HepG2 (cell line): ENCODE measurements around the gene NEDD1. TPM values are rescaled to one million over a fixed set of nuclear protein-coding genes. Genes with fewer than 3 reads are reported as not detected.

Source experiments
- ATAC-seq: fragments of 200-7000 bp; cut with Tn5 transposase; 3 replicates; pipeline ENCODE4 v1.9.1; 2020; ENCODE audit warnings: mild to moderate bottlenecking, moderate library complexity
- BruUV-seq: library from RNA; stranded (reverse); fragments of 400-500 nt; replicated peaks from 2 replicates; lab custom pipeline; 2021; lab: Mats Ljungman, UMichigan
- CTCF ChIA-PET: fragments of 300-600 bp; formaldehyde crosslinking; extraction: SDS; loops from one replicate; lab custom pipeline; 2021; ENCODE audit warnings: low total read pairs, inconsistent platforms, low intra/inter-chr PET ratio; lab: Yijun Ruan, JAX
- POLR2A ChIA-PET: fragments of 350-600 bp; sonication (Branson Sonifier 250); formaldehyde crosslinking; loops from one replicate; lab custom pipeline; 2020; ENCODE audit warnings: antibody characterized with exemption, inconsistent platforms; lab: Yijun Ruan, JAX
- DNase-seq: peaks from one replicate; pipeline ENCODE4 v3.0.0-alpha.2; 2015; ENCODE audit warnings: low spot score
- FAIRE-seq: peaks from 3 replicates; lab custom pipeline; 2011; peaks lifted over from hg19 to GRCh38; lab: Jason Lieb, UNC
- H2AFZ ChIP-seq: one replicate; pipeline ENCODE4 v1.6.1; 2011; ENCODE audit warnings: low read length, inconsistent platforms
- H3K27ac ChIP-seq: fragments of 300-600 bp; 3 replicates; pipeline ENCODE4 v1.8.0; 2011; ENCODE audit warnings: mixed run types, mild to moderate bottlenecking, mixed read lengths, low read length, inconsistent platforms; ENCODE audit not compliant: insufficient read depth; ENCODE audit errors: extremely low read length
- H3K27me3 ChIP-seq, 2 experiments: fragments of 200-600 bp in 1 of 2; 2 replicates in 1 of 2; 3 replicates in 1 of 2; pipeline versions ENCODE4 v1.6.0 to v1.8.0; 2011; ENCODE audit warnings: low read length in 2 of 2, mild to moderate bottlenecking in 2 of 2, moderate library complexity in 2 of 2, inconsistent platforms in 1 of 2; ENCODE audit not compliant: insufficient read depth in 2 of 2, control insufficient read depth in 1 of 2
- H3K36me3 ChIP-seq, 2 experiments: fragments of 200-600 bp in 1 of 2; replicated peaks in 1 of 2; 2 replicates in 1 of 2; 3 replicates in 1 of 2; pipeline versions ENCODE4 v1.5.1 to v1.8.0; 2011; ENCODE audit warnings: low read length in 2 of 2, inconsistent platforms in 1 of 2; ENCODE audit not compliant: insufficient read depth in 2 of 2, control insufficient read depth in 1 of 2
- H3K4me1 ChIP-seq: 2 replicates; pipeline ENCODE4 v1.5.1; 2012; ENCODE audit warnings: low read length, inconsistent platforms; ENCODE audit not compliant: insufficient read depth
- H3K4me2 ChIP-seq: 2 replicates; pipeline ENCODE4 v1.6.0; 2011; ENCODE audit warnings: low read depth, low read length, inconsistent platforms
- H3K4me3 ChIP-seq, 3 experiments: fragments of 200-600 bp in 1 of 3; sonication (generic), shearing (Covaris generic) in 1 of 3; replicated peaks in 1 of 3; 2 replicates each; pipeline ENCODE4 v1.5.1; 2011 to 2016; ENCODE audit warnings: low read length in 3 of 3, inconsistent platforms in 2 of 3, low read depth in 2 of 3, mild to moderate bottlenecking in 2 of 3, control low read depth in 1 of 3, mixed read lengths in 1 of 3; ENCODE audit not compliant: insufficient read depth in 1 of 3
- H3K79me2 ChIP-seq: one replicate; pipeline ENCODE4 v1.6.1; 2011; ENCODE audit warnings: low read length, inconsistent platforms; ENCODE audit not compliant: insufficient read depth
- H3K9ac ChIP-seq: 2 replicates; pipeline ENCODE4 v1.6.0; 2011; ENCODE audit warnings: mild to moderate bottlenecking, low read depth, low read length, inconsistent platforms; ENCODE audit not compliant: insufficient read depth
- H3K9me3 ChIP-seq: 2 replicates; pipeline ENCODE4 v1.5.1; 2012; ENCODE audit warnings: mild to moderate bottlenecking, low read length
- H4K20me1 ChIP-seq: 2 replicates; pipeline ENCODE4 v1.6.0; 2011; ENCODE audit warnings: inconsistent platforms, mild to moderate bottlenecking, low read length, moderate library complexity; ENCODE audit not compliant: insufficient read depth
- CEBPB ChIP-seq: IDR thresholded peaks from 2 replicates; pipeline ENCODE4 v1.6.1; 2011; ENCODE audit warnings: low read depth, low read length, improper control_type of control experiment, borderline replicate concordance
- CEBPG ChIP-seq: IDR thresholded peaks from 2 replicates; pipeline ENCODE4 v1.6.1; 2016
- FLYWCH1 ChIP-seq: sonication (generic); formaldehyde crosslinking; IDR thresholded peaks from 2 replicates; pipeline ENCODE4 v1.8.1; 2023; ENCODE audit warnings: mild to moderate bottlenecking, missing genetic modification reagents
- FOXA1 ChIP-seq, 2 experiments: fragments of 450-650 bp in 1 of 2; sonication (generic) in 1 of 2; formaldehyde crosslinking in 1 of 2; IDR thresholded peaks; 2 replicates each; pipeline versions ENCODE4 v1.4.0 to v1.6.1; 2016 to 2020; ENCODE audit warnings: missing genetic modification reagents in 1 of 2
- FOXA3 ChIP-seq: IDR thresholded peaks from 2 replicates; pipeline ENCODE4 v1.6.1; 2016; ENCODE audit warnings: missing genetic modification reagents, missing compliant biosample characterization
- FOXP1 ChIP-seq, 2 experiments: fragments of 450-650 bp in 1 of 2; IDR thresholded peaks; 2 replicates each; pipeline ENCODE4 v1.6.1; 2017 to 2018; ENCODE audit warnings: antibody characterized with exemption in 1 of 2
- MAF1 ChIP-seq: sonication (generic); formaldehyde crosslinking; IDR thresholded peaks from 2 replicates; pipeline ENCODE4 v1.5.0; 2020; ENCODE audit warnings: missing genetic modification reagents, borderline replicate concordance
- STAG1 ChIP-seq: sonication (generic); formaldehyde crosslinking; IDR thresholded peaks from 2 replicates; pipeline ENCODE4 v1.4.0; 2020; ENCODE audit warnings: missing genetic modification reagents
- TEAD3 ChIP-seq: optimal IDR thresholded peaks from 2 replicates; pipeline ENCODE3; 2016; ENCODE audit warnings: borderline replicate concordance
- WGBS: methylation state at CpG from one replicate; pipeline ENCODE4 v1.1.6; 2017; ENCODE audit warnings: low lambda C conversion rate; 5-methylcytosine and 5-hydroxymethylcytosine counted together
- in situ Hi-C: cut with HindIII; loops from 2 replicates; pipeline ENCODE4 v1.10.0; 2017; ENCODE audit warnings: low pct_unique_long_range_greater_than_20kb; ENCODE audit not compliant: extremely low pct_ligation_motif_present
- intact Hi-C: fragments of 100-400 bp; cut with micrococcal nuclease; formaldehyde crosslinking; loops from one replicate; pipeline ENCODE4 v1.10.0; 2022; ENCODE audit not compliant: unreplicated experiment
- polyA plus RNA-seq, 8 experiments: library from polyadenylated mRNA; depleted of rRNA in 3 of 8; stranded (reverse) in 7 of 8; unstranded in 1 of 8; fragments of >200 nt; fragmentation: Illumina TruSeq in 4 of 8; extraction: Trizol in 4 of 8; gene quantifications; 2 replicates each; pipeline versions ENCODE4 v1.2.1 to v1.2.3, GENCODE V29; 2011 to 2016; ENCODE audit warnings: low read depth in 4 of 8, missing spikeins in 1 of 8, mixed read lengths in 1 of 8; ENCODE audit not compliant: insufficient read depth in 1 of 8
- total RNA-seq, 5 experiments: library from RNA; depleted of rRNA; stranded (reverse); fragments of >200 nt; fragmentation: Illumina TruSeq; extraction: Trizol; gene quantifications; 2 replicates each; pipeline ENCODE4 v1.2.3, GENCODE V29; 2016; ENCODE audit warnings: low read depth in 1 of 5
- TF ChIP-seq, protein P1 (sequence below), 2 experiments: IDR thresholded peaks; 2 replicates each; pipeline ENCODE4 v1.6.1; 2011 to 2012; ENCODE audit warnings: low read length in 2 of 2, borderline replicate concordance in 1 of 2, low read depth in 1 of 2, mild to moderate bottlenecking in 1 of 2, moderate library complexity in 1 of 2
- TF ChIP-seq, protein P2 (sequence below): IDR thresholded peaks from 2 replicates; pipeline ENCODE4 v1.6.1; 2016; ENCODE audit warnings: mild to moderate bottlenecking
- TF ChIP-seq, protein P3 (sequence below): sonication (generic); formaldehyde crosslinking; IDR thresholded peaks from 2 replicates; pipeline ENCODE4 v1.5.0; 2020; ENCODE audit warnings: mild to moderate bottlenecking, missing genetic modification reagents, moderate library complexity

Gene NEDD1
- total and polyA plus RNA-seq, 2 of the 13 experiments (the other 11 are each of a cell fraction or from before 2014, with no cell fraction given), result 11.2 to 21.5 TPM

DNA sequence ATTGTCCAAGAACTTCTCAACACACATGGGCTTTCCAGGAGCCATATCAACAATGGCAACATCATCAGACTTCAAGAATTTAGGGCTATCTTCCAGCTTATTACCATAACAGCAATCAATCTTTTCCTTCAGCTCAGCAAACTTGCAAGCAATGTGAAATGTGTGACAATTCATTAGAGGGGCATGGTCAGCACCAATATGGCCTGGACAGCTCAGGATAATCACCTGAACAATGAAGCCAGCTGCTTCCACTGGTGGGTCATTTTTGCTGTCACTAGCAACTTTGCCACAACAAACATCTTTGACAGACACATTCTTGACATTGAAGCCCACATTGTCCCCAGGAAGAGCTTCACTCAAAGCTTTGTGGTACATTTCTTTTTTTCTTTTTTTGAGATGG is 5.9 kb upstream of the NEDD1 start:
- Histone ChIP-seq H3K79me2 (no peaks in the 10 kb centered on the region), H3K27ac (no peak overlapping the region), H3K36me3 (no peaks in the 10 kb centered on the region), H4K20me1 (no peaks in the 10 kb centered on the region), H3K4me1 (0 out of 2 replicates have a peak, but pooled peaks cover 2% of the 10 kb centered on the region), H3K9ac (no peak overlapping the region), H2AFZ (no peak overlapping the region), H3K27me3 (peaks cover 0 to 7% of the 10 kb centered on the region in 2 experiments; a peak in 1 of 5 replicates), H3K4me2 (no peak overlapping the region), H3K4me3 (no peak overlapping the region), H3K9me3 (no peaks in the 10 kb centered on the region)
- in situ Hi-C loops (no loop called here), intact Hi-C loops (no loop called here)
- DNase-seq (no peak), ATAC-seq (no peak), FAIRE-seq (no peak)
- CTCF ChIA-PET, result no interaction called here
- TF ChIP-seq, protein P1, sequence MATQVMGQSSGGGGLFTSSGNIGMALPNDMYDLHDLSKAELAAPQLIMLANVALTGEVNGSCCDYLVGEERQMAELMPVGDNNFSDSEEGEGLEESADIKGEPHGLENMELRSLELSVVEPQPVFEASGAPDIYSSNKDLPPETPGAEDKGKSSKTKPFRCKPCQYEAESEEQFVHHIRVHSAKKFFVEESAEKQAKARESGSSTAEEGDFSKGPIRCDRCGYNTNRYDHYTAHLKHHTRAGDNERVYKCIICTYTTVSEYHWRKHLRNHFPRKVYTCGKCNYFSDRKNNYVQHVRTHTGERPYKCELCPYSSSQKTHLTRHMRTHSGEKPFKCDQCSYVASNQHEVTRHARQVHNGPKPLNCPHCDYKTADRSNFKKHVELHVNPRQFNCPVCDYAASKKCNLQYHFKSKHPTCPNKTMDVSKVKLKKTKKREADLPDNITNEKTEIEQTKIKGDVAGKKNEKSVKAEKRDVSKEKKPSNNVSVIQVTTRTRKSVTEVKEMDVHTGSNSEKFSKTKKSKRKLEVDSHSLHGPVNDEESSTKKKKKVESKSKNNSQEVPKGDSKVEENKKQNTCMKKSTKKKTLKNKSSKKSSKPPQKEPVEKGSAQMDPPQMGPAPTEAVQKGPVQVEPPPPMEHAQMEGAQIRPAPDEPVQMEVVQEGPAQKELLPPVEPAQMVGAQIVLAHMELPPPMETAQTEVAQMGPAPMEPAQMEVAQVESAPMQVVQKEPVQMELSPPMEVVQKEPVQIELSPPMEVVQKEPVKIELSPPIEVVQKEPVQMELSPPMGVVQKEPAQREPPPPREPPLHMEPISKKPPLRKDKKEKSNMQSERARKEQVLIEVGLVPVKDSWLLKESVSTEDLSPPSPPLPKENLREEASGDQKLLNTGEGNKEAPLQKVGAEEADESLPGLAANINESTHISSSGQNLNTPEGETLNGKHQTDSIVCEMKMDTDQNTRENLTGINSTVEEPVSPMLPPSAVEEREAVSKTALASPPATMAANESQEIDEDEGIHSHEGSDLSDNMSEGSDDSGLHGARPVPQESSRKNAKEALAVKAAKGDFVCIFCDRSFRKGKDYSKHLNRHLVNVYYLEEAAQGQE (IDR thresholded peaks at IDR 0.05; ENCODE audit: borderline replicate concordance in 1 of 2, low read depth in 1 of 2, low read length in 2 of 2), result peak; percentile 4 to 86; a peak in 3 of 4 replicates
- TF ChIP-seq MAF1 (CRISPR knock-in tag), result no peak
- POLR2A ChIA-PET, result no interaction called here
- no TSS peak for BruUV-seq

DNA sequence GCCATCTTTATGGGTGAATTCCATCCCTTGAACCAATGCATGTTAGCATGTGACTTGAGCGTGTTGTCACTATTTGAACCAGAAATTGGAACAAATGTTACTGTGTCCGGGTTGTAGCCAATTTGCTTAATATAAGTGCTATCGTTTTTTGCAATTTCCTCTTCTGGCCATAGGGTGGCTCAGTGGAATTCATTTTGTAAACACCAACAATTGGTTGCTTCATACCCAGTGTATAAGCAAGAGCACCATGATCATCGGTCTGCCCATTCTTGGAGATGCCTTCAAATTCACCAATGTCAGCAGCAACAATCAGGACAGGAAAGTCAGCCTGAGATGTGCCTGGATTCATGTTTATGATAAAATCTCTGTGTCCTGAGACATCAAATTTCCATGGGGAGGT is 5.0 kb upstream of the NEDD1 start:
- peak overlapping the region; percentile 28 for H3K4me2 ChIP-seq

More for the DNA sequence above, 5.0 kb upstream of the NEDD1 start:
- Histone ChIP-seq H2AFZ (no peak overlapping the region), H3K27me3 (peaks cover 0 to 7% of the 10 kb centered on the region in 2 experiments; a peak in 1 of 5 replicates), H3K36me3 (no peaks in the 10 kb centered on the region), H3K9ac (no peak overlapping the region), H3K4me3 (no peak overlapping the region), H4K20me1 (no peaks in the 10 kb centered on the region), H3K79me2 (no peaks in the 10 kb centered on the region)
- ATAC-seq (peak; percentile 50), FAIRE-seq (peak; percentile 26)
- in situ Hi-C loops, result no loop called here
- 33% methylated on average over 4 of the region's 4 CpGs for WGBS
- CTCF ChIA-PET, result no interaction called here
- TF ChIP-seq STAG1, result 0 out of 2 replicates have a peak, but pooled peaks have one; percentile 13
- TF ChIP-seq FLYWCH1 (CRISPR knock-in tag), result no peak
- peak; percentile 56; the same call in 1 of the 2 replicates for TF ChIP-seq CEBPB
- TF ChIP-seq FOXA1 (IDR thresholded peaks at IDR 0.05), result no peak
- peak; percentile 83 for TF ChIP-seq FOXA1 (CRISPR knock-in tag; IDR thresholded peaks at IDR 0.05)
- TF ChIP-seq, protein P2, sequence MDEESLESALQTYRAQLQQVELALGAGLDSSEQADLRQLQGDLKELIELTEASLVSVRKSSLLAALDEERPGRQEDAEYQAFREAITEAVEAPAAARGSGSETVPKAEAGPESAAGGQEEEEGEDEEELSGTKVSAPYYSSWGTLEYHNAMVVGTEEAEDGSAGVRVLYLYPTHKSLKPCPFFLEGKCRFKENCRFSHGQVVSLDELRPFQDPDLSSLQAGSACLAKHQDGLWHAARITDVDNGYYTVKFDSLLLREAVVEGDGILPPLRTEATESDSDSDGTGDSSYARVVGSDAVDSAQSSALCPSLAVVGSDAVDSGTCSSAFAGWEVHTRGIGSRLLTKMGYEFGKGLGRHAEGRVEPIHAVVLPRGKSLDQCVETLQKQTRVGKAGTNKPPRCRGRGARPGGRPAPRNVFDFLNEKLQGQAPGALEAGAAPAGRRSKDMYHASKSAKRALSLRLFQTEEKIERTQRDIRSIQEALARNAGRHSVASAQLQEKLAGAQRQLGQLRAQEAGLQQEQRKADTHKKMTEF (CRISPR knock-in tag), result no peak
- peak; percentile 27 for TF ChIP-seq TEAD3 (CRISPR knock-in tag)
- TF ChIP-seq FOXP1 (IDR thresholded peaks at IDR 0.05), result 0 out of 2 replicates have a peak, but pooled peaks have one; percentile 29
- no peak for TF ChIP-seq FOXP1 (CRISPR knock-in tag; IDR thresholded peaks at IDR 0.05)
- TF ChIP-seq, protein P3, sequence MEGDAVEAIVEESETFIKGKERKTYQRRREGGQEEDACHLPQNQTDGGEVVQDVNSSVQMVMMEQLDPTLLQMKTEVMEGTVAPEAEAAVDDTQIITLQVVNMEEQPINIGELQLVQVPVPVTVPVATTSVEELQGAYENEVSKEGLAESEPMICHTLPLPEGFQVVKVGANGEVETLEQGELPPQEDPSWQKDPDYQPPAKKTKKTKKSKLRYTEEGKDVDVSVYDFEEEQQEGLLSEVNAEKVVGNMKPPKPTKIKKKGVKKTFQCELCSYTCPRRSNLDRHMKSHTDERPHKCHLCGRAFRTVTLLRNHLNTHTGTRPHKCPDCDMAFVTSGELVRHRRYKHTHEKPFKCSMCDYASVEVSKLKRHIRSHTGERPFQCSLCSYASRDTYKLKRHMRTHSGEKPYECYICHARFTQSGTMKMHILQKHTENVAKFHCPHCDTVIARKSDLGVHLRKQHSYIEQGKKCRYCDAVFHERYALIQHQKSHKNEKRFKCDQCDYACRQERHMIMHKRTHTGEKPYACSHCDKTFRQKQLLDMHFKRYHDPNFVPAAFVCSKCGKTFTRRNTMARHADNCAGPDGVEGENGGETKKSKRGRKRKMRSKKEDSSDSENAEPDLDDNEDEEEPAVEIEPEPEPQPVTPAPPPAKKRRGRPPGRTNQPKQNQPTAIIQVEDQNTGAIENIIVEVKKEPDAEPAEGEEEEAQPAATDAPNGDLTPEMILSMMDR (CRISPR knock-in tag), result peak; percentile 26
- TF ChIP-seq FOXA3 (CRISPR knock-in tag), result peak; percentile 63; the same call in 1 of the 2 replicates
- peak; percentile 73 for TF ChIP-seq CEBPG (CRISPR knock-in tag)
- TF ChIP-seq, all 625 proteins: peak for 8
- Histone ChIP-seq H3K27ac (no peak overlapping the region), H3K9me3 (no peaks in the 10 kb centered on the region), H3K4me1 (0 out of 2 replicates have a peak, but pooled peaks cover 7% of the 10 kb centered on the region)
- intact Hi-C loops, result no loop called here
- no peak for DNase-seq
- BruUV-seq, result no TSS peak
- POLR2A ChIA-PET, result no interaction called here
